WERI-Rb-1 (cell line): ENCODE data around the gene DYNC2H1.

Experiments
- DNase-seq: peaks from one replicate; pipeline ENCODE4 v3.0.0-alpha.2; 2020
- H3K27ac ChIP-seq: fragments of 250-450 bp; sonication (Bioruptor Pico); 2 replicates; pipeline ENCODE4 v1.5.1; 2020; ENCODE audit warnings: mild to moderate bottlenecking, moderate library complexity
- H3K27me3 ChIP-seq: fragments of 250-450 bp; sonication (Bioruptor Pico); 2 replicates; pipeline ENCODE4 v1.5.1; 2021; ENCODE audit warnings: mild to moderate bottlenecking, low read depth, moderate library complexity; ENCODE audit not compliant: insufficient read depth, severe bottlenecking
- H3K36me3 ChIP-seq: fragments of 250-450 bp; sonication (Bioruptor Pico); 2 replicates; pipeline ENCODE4 v1.5.1; 2020; ENCODE audit warnings: mild to moderate bottlenecking, moderate library complexity
- H3K4me3 ChIP-seq: 2 replicates; pipeline ENCODE4 v1.5.1; 2011; ENCODE audit warnings: low read depth, mild to moderate bottlenecking, control low read depth, low read length
- H3K9me3 ChIP-seq: fragments of 250-450 bp; sonication (Bioruptor Pico); 2 replicates; pipeline ENCODE4 v1.5.1; 2021; ENCODE audit warnings: mild to moderate bottlenecking, moderate library complexity; ENCODE audit not compliant: severe bottlenecking
- TF ChIP-seq, protein P1 (sequence below): IDR thresholded peaks from 2 replicates; pipeline ENCODE4 v1.5.1; 2011; ENCODE audit warnings: low read depth, mild to moderate bottlenecking, control low read depth, inconsistent platforms, low read length

Gene DYNC2H1

DNA sequence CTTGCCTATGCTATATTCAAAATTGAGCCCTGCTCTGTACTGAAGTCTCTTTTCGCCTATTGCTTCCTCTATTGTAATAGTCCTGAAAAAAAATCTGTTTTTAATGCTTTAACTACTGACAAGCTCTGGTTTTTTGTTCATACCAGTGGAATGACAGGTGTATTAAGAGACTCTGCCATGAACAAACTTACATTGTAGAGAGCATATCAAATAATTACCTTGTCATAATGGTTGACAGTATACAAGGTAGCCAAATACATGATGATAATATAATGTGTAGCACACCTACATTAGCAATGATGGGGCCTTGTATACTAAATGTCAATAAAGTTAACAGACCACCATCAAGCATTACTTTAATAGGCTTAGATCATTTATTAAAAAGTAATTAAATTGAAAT lies 175.0 kb downstream of the DYNC2H1 start:
- TF ChIP-seq, protein P1, sequence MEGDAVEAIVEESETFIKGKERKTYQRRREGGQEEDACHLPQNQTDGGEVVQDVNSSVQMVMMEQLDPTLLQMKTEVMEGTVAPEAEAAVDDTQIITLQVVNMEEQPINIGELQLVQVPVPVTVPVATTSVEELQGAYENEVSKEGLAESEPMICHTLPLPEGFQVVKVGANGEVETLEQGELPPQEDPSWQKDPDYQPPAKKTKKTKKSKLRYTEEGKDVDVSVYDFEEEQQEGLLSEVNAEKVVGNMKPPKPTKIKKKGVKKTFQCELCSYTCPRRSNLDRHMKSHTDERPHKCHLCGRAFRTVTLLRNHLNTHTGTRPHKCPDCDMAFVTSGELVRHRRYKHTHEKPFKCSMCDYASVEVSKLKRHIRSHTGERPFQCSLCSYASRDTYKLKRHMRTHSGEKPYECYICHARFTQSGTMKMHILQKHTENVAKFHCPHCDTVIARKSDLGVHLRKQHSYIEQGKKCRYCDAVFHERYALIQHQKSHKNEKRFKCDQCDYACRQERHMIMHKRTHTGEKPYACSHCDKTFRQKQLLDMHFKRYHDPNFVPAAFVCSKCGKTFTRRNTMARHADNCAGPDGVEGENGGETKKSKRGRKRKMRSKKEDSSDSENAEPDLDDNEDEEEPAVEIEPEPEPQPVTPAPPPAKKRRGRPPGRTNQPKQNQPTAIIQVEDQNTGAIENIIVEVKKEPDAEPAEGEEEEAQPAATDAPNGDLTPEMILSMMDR = no peak
- Histone ChIP-seq H3K27me3 (no peaks in the 10 kb centered on the region), H3K27ac (no peak overlapping the region)

DNA sequence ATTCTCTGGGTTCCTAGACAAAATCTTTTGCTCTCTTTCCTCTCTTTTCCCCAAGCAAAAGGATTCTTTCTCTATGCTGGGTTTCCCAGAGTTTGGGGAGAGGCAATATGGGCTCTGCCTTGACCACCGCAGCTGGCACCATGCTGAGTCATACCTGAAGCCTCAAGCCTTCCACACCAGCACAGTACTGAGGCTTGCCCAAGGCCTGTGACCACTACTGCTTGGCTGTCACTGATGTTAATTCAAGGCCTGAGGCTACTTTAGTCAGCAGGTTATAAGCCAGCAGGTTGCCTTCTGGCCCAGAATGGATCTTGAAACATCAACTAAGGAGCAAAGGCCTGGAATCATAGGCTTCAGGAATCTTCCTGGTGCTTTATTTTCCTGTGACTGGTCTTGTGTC lies 185.3 kb downstream of the DYNC2H1 start:
- Histone ChIP-seq H3K4me3 (no peak overlapping the region), H3K9me3 (peaks cover 15% of the 10 kb centered on the region), H3K36me3 (no peaks in the 10 kb centered on the region; the same call in 1 of the 2 replicates), H3K27me3 (no peaks in the 10 kb centered on the region), H3K27ac (no peak overlapping the region)
- DNase-seq = no peak
- TF ChIP-seq, protein P1 = no peak

More for the DNA sequence above, 175.0 kb downstream of the DYNC2H1 start:
- H3K4me3 ChIP-seq = no peak overlapping the region
- H3K36me3 ChIP-seq = no peaks in the 10 kb centered on the region
- no peak for DNase-seq
- H3K9me3 ChIP-seq = no peaks in the 10 kb centered on the region

DNA sequence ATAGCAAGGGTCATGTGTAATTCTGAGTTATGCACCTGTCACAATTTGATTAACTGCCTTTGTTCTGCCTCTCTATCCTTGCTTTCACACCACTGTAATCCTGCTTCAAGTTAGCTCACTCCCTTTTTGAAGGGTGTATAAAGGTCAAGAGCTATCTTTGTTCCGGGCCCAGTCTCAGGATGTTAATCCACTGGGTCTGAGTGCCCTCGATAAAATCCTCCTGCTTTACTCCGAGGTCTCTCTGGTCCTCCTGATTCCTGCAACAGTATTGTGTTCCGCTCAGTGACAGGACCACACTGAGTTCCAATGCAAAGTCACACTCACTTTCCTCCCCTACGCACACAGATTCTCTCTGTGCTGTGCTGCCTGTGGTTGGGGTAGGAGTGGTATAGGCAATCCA lies 186.5 kb downstream of the DYNC2H1 start:
- Histone ChIP-seq H3K36me3 (no peaks in the 10 kb centered on the region; the same call in 1 of the 2 replicates), H3K27me3 (no peaks in the 10 kb centered on the region), H3K27ac (no peak overlapping the region), H3K9me3 (peaks cover 15% of the 10 kb centered on the region), H3K4me3 (no peak overlapping the region)
- TF ChIP-seq, protein P1 = no peak
- no peak for DNase-seq

DNA sequence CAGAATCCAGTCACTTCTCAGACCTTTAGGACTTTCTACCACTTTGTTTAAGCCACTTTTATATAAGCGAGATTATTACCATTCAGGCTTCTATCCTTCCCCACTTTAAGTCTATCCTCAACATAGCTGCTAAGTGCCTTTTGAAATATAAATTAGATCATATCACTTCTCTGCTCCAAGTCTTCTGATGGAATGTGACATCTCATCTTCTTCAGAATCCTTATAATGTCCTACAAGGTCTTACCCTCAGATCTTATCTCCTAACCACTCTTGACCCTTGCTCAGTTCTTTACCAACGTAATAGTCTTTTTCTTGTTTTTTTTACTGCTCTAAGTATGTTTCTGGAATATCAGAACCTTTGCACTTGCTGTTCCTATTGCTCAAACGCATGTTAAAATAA lies 188.7 kb downstream of the DYNC2H1 start:
- Histone ChIP-seq H3K27ac (no peak overlapping the region), H3K36me3 (no peaks in the 10 kb centered on the region; the same call in 1 of the 2 replicates), H3K27me3 (no peaks in the 10 kb centered on the region), H3K9me3 (peaks cover 10% of the 10 kb centered on the region), H3K4me3 (no peak overlapping the region)
- no peak for DNase-seq
- TF ChIP-seq, protein P1 = no peak

DNA sequence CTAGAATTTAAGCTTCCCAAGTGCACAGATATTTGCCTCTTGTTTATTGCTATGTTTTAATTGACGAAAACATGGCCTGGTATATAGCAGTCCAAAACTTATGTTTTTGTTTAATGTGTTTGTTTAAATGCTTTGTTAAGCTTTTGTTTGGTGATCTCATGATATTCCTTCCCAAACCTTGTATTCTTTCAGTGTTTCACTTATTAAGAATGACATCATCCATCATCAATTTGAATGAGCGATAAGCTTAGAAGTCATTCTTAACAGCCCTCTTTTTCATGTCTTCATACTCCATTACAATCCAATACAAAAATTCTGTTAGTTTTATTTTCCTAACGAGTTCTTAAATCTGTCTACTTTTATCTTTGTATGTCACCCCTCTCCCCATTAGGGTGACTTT lies 206.0 kb downstream of the DYNC2H1 start:
- Histone ChIP-seq H3K9me3 (no peaks in the 10 kb centered on the region), H3K4me3 (no peak overlapping the region), H3K27ac (no peak overlapping the region), H3K27me3 (no peaks in the 10 kb centered on the region), H3K36me3 (no peaks in the 10 kb centered on the region)
- TF ChIP-seq, protein P1 = no peak
- no peak for DNase-seq

DNA sequence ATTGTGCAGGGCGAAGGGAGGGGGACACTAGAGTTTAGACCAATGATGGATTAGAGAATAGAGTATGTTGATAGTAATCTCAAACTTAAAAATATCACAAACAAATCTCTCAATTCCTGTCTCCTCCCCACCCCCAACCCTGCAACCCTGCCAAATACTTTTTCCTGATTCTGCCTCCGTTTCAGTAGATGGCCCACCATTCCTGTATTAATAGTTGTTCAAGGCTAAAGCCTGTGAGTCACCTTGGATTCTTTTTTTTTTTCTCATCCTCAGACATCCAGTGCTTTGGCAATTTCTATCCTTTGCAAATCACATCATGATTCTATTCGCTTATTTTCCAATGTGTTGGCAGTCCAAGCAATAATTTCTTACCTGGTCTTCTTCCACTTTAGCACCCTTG lies 207.9 kb downstream of the DYNC2H1 start:
- Histone ChIP-seq H3K27ac (no peak overlapping the region), H3K27me3 (no peaks in the 10 kb centered on the region), H3K9me3 (no peaks in the 10 kb centered on the region), H3K4me3 (no peak overlapping the region), H3K36me3 (no peaks in the 10 kb centered on the region)
- TF ChIP-seq, protein P1 = no peak
- DNase-seq = no peak
